Esophagus (tissue), 2 donors: ENCODE measurements around the gene ADGRG3. TPM values are rescaled to one million over a fixed set of nuclear protein-coding genes. Genes with fewer than 3 reads are reported as not detected.

ENCODE experiments used
- H3K27ac ChIP-seq, 2 donors: one replicate each; pipeline ENCODE4 v1.5.1; 2013; ENCODE audit warnings: low read depth in 2 of 2, mild to moderate bottlenecking in 2 of 2, inconsistent platforms in 1 of 2, low read length in 1 of 2, moderate library complexity in 1 of 2
- H3K27me3 ChIP-seq, 2 donors: one replicate each; pipeline ENCODE4 v1.6.1; 2013; ENCODE audit warnings: low read length in 2 of 2, control low read depth in 1 of 2, mild to moderate bottlenecking in 1 of 2; ENCODE audit not compliant: insufficient read depth in 2 of 2, control insufficient read depth in 1 of 2
- H3K36me3 ChIP-seq, 2 donors: one replicate each; pipeline ENCODE4 v1.6.1; 2013; ENCODE audit warnings: low read length in 1 of 2; ENCODE audit not compliant: control insufficient read depth in 2 of 2, insufficient read depth in 2 of 2
- H3K4me1 ChIP-seq, 2 donors: one replicate each; pipeline ENCODE4 v1.6.1; 2013; ENCODE audit warnings: low read length in 1 of 2; ENCODE audit not compliant: control insufficient read depth in 2 of 2, insufficient read depth in 2 of 2
- H3K4me3 ChIP-seq, 2 donors: one replicate each; pipeline ENCODE4 v1.5.1; 2013; ENCODE audit warnings: low read length in 2 of 2, mild to moderate bottlenecking in 2 of 2, low read depth in 1 of 2, moderate library complexity in 1 of 2
- H3K9me3 ChIP-seq, 2 donors: one replicate each; pipeline ENCODE4 v1.6.1; 2013; ENCODE audit warnings: mild to moderate bottlenecking in 2 of 2, low read depth in 1 of 2, low read length in 1 of 2, moderate library complexity in 1 of 2; ENCODE audit not compliant: control insufficient read depth in 2 of 2, insufficient read depth in 1 of 2
- WGBS, 2 donors: extraction: QIAGEN DNeasy Blood & Tissue Kit; methylation state at CpG; one replicate each; pipeline ENCODE4 v1.1.7; 2013; 5-methylcytosine and 5-hydroxymethylcytosine counted together
- polyA plus RNA-seq, 2 donors: library from polyadenylated mRNA; stranded (reverse); fragments of 200-250 nt; gene quantifications; one replicate each; pipeline ENCODE4 v1.2.3, GENCODE V29; 2013
- donor health status: healthy with polysubstance abuse.
- donor health status: Bipolar disorder and iron deficiency.

Gene ADGRG3
- polyA plus RNA-seq, 2 donors: 0.31 to 0.72 TPM

GRCh38 chr16:57652695-57653471 lies 15.2 kb upstream of the ADGRG3 start:
- WGBS, 2 donors: 91 to 93% methylated on average over 23 of the region's 23 CpGs
- Histone ChIP-seq H3K27me3 (no peaks in the 10 kb centered on the region), H3K36me3 (peaks cover 0 to 37% of the 10 kb centered on the region in 2 donors), H3K9me3 (no peaks in the 10 kb centered on the region), H3K4me3 (no peak overlapping the region), H3K27ac (no peak overlapping the region), H3K4me1 (peaks cover 0 to 3% of the 10 kb centered on the region in 2 donors)

- no peaks in the 10 kb centered on the region for H3K9me3 ChIP-seq
- 40 to 51% methylated on average over 16 of the region's 16 CpGs for WGBS, 2 donors
- no peak overlapping the region for H3K27ac ChIP-seq
- peaks cover 5 to 45% of the 10 kb centered on the region in 2 donors for H3K36me3 ChIP-seq
- H3K27me3 ChIP-seq: no peaks in the 10 kb centered on the region
- no peaks in the 10 kb centered on the region for H3K4me1 ChIP-seq
- no peak overlapping the region for H3K4me3 ChIP-seq
Observed at GRCh38 chr16:57653936-57654335, 14.2 kb upstream of the ADGRG3 start.

- H3K4me3 ChIP-seq: no peak overlapping the region
- no peaks in the 10 kb centered on the region for H3K27me3 ChIP-seq
- no peaks in the 10 kb centered on the region for H3K4me1 ChIP-seq
- H3K9me3 ChIP-seq: no peaks in the 10 kb centered on the region
- peaks cover 13 to 53% of the 10 kb centered on the region in 2 donors for H3K36me3 ChIP-seq
- H3K27ac ChIP-seq: no peak overlapping the region
- 79 to 83% methylated on average over 11 of the region's 11 CpGs for WGBS, 2 donors
Observed at GRCh38 chr16:57656342-57656955, 11.7 kb upstream of the ADGRG3 start.

GRCh38 chr16:57657228-57657627 lies 10.9 kb upstream of the ADGRG3 start:
- WGBS, 2 donors: 90 to 93% methylated on average over 13 of the region's 13 CpGs
- H3K9me3 ChIP-seq: no peaks in the 10 kb centered on the region
- H3K4me1 ChIP-seq: no peaks in the 10 kb centered on the region
- peaks cover 13 to 52% of the 10 kb centered on the region in 2 donors for H3K36me3 ChIP-seq
- H3K27me3 ChIP-seq: no peaks in the 10 kb centered on the region
- no peak overlapping the region for H3K27ac ChIP-seq
- no peak overlapping the region for H3K4me3 ChIP-seq

GRCh38 chr16:57658130-57658877 lies 9.8 kb upstream of the ADGRG3 start:
- H3K9me3 ChIP-seq: no peaks in the 10 kb centered on the region
- no peak overlapping the region for H3K27ac ChIP-seq
- H3K36me3 ChIP-seq: peaks cover 13 to 53% of the 10 kb centered on the region in 2 donors
- no peaks in the 10 kb centered on the region for H3K4me1 ChIP-seq
- 86 to 90% methylated on average over 10 of the region's 10 CpGs for WGBS, 2 donors
- H3K4me3 ChIP-seq: no peak overlapping the region
- H3K27me3 ChIP-seq: no peaks in the 10 kb centered on the region

GRCh38 chr16:57658878-57659674 lies 9.0 kb upstream of the ADGRG3 start:
- 81 to 82% methylated on average over 19 of the region's 19 CpGs for WGBS, 2 donors
- peaks cover 13 to 57% of the 10 kb centered on the region in 2 donors for H3K36me3 ChIP-seq
- H3K4me3 ChIP-seq: no peak overlapping the region
- H3K4me1 ChIP-seq: no peaks in the 10 kb centered on the region
- H3K9me3 ChIP-seq: no peaks in the 10 kb centered on the region
- no peaks in the 10 kb centered on the region for H3K27me3 ChIP-seq
- H3K27ac ChIP-seq: no peak overlapping the region

- no peaks in the 10 kb centered on the region for H3K9me3 ChIP-seq
- no peaks in the 10 kb centered on the region for H3K27me3 ChIP-seq
- no peaks in the 10 kb centered on the region for H3K4me1 ChIP-seq
- H3K27ac ChIP-seq: no peak overlapping the region
- H3K4me3 ChIP-seq: no peak overlapping the region
- peaks cover 13 to 57% of the 10 kb centered on the region in 2 donors for H3K36me3 ChIP-seq
- 86 to 90% methylated on average over 11 of the region's 11 CpGs for WGBS, 2 donors
Observed at GRCh38 chr16:57660715-57661463, 7.2 kb upstream of the ADGRG3 start.

- no peaks in the 10 kb centered on the region for H3K9me3 ChIP-seq
- H3K4me1 ChIP-seq: no peaks in the 10 kb centered on the region
- WGBS, 2 donors: 79% methylated on average over 7 of the region's 7 CpGs
- no peaks in the 10 kb centered on the region for H3K27me3 ChIP-seq
- H3K27ac ChIP-seq: no peak overlapping the region
- peaks cover 13 to 55% of the 10 kb centered on the region in 2 donors for H3K36me3 ChIP-seq
- no peak overlapping the region for H3K4me3 ChIP-seq
Observed at GRCh38 chr16:57661510-57661909, 6.6 kb upstream of the ADGRG3 start.
